Measurements from ENCODE around the gene HABP2.

HABP2 gene

DNA sequence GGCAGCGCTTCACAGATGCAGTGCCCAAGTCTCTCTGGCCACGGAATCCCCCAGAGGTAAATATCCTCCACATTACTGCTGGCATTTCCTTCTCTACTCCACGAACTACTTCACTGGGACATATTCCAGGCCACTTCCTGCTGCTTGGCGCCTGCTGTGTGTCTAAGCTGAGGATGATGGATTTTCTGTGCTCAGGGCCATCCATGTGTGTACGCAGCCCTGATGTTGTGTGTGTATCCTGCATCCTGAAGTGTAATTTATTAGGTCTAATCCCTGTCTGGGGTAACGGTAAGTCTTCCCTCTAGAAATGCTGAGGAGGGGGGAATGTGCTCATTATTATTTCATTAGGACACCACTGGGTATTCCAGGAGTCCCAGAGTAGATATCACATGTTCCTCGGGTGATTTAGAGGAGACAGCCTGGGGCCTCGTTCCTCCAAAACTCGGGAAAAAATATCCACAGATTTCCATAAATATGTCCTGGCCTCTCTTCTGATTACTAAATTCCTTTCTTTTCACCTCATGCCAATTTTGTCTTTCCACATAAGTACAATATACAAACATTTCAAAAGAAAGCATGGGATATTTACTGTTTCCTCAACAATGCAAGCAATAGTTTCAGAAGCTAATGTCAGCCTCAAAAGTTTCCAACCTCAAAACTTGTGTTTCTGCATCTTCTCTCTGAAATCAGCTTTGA is 25.5 kb upstream of the HABP2 start:
- DNase-seq = no peak

GRCh38 chr10:113528876-113529275 is 24.0 kb upstream of the HABP2 start:
- no peak for DNase-seq

DNA sequence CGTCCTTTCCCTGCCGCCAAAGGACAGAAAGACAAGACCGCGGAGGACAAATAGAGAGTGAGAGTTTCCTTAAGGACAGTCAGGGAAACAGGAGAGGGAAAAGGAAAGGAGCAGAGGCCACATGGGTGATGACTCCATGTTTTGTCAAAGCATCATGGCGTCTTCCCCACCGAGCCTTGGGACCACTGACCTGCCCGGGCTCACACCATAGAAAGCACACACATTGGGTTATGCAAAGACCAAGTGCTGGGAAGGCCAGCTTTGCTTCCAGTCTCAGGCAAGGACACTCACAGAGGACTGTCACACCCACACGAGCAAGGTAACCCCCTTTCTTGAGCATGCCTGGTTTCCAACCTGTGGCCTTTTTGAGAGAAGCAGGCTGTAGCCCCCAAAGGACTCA is 23.3 kb upstream of the HABP2 start:
- DNase-seq = no peak

- no peak for DNase-seq
Observed at GRCh38 chr10:113530476-113530875, 22.4 kb upstream of the HABP2 start.

- DNase-seq = no peak
Observed at GRCh38 chr10:113532724-113533123, 20.1 kb upstream of the HABP2 start.

DNA sequence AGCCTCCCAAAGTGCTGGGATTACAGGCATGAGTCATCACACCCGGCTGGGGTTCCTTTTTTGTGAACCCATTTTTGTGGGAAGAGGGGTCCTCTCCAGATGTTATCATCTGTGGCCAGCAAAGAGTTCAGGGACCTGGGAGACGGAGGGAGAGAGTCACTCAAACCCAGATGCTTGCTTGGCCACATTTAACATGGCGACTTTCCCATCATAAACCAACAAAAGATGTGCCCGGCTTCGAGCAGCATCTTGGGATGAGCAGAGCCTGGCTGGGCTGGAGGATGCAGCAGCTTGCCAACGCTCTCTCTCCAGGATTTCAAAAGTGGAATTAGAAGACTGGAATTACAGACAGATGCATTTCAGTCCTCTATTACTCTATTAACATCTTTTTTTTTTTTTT is 19.1 kb upstream of the HABP2 start:
- no peak for DNase-seq

DNA sequence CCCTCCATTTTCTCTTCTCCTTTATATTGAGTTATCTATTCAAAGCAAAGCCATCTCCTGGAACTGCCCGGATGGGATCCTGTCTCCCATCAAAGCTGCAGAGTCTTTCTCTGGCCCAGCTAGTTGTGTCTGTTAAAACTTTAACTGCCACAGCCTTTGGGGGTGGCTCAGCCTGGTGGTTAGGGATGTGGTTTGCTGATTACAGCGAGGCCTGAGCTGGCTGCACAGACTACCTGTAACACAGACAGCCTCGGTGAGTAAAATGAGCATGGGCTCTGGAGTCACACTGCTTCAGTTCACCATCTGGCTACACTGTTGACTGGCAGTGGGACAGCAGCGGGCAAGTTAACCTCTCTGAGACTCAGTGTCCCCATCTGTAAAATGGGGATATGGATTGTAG is 18.4 kb upstream of the HABP2 start:
- DNase-seq = no peak

- DNase-seq = no peak
Observed at GRCh38 chr10:113537672-113538071, 15.2 kb upstream of the HABP2 start.

GRCh38 chr10:113538151-113538550 is 14.7 kb upstream of the HABP2 start:
- no peak for DNase-seq

DNA sequence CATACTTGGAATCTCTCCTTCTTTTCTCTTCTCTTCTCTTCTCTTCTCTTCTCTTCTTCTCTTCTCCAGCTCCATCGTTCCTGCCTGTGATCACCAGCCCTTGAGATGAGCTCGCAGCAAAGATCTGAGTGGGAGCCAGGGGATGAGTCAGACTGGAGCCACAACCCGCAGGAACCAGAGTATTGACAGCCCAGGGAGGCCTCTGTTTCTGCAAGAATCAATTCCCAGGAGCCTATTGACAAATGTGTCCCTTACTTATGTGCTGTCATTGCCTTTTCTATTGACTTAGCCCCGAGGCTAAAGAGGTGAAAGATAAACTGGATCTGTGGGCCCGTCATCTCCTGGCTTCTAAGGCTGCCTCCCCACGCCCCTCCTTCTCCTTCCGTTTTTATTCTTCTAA is 13.1 kb upstream of the HABP2 start:
- DNase-seq = no peak

DNA sequence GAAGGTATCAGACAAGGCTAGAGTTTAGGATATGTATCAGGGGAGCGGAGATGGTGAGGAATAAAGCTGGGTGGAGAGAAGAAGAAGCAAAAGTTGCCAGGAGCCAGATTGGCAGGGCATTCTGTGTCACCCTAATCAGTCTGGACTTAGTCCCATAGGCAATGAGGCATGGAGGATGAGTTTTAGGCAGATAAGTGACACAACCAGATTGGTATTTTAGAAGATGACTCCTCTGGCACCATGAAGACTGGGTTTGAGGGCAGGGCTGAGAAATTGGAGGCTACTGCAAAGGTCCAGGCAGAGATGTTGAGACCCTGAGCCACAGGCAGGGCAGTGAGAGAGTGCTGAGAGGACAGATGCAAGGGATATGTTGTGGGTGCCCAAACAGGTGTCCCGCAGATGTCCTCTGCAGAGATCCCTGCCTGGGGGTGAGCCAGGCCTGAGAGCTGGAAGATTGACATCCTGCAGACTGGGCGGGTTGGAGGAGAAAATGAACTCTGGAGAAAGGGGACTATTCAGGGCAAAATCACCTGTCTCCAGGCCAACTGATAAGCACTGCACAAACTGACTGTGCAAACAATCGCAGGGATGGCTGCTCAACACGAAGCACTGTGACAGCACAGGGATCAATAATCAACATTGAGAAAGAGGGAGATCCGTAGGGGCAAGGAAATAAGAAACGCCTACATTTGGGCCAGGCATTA is 11.9 kb upstream of the HABP2 start:
- DNase-seq = no peak

DNA sequence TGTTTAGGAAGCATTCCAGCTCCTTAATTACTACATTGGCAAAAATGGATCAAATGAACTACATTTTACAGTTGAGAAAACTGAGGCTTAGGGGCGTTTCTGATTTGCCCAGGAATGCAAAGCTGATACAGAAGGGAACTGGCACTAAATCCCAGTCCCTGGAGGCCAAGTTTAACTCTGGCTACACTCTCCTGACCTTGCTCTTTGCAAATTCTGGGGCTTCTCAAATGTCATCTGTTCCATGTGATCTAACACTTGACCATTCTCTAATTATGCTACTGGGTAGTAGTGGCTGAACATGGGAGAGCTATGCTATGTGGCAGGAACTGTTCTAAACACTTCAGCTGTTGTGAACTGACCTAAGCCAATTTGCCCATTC is 11.3 kb upstream of the HABP2 start:
- DNase-seq = no peak

- no peak for DNase-seq
Observed at GRCh38 chr10:113543107-113543955, 9.5 kb upstream of the HABP2 start.

DNA sequence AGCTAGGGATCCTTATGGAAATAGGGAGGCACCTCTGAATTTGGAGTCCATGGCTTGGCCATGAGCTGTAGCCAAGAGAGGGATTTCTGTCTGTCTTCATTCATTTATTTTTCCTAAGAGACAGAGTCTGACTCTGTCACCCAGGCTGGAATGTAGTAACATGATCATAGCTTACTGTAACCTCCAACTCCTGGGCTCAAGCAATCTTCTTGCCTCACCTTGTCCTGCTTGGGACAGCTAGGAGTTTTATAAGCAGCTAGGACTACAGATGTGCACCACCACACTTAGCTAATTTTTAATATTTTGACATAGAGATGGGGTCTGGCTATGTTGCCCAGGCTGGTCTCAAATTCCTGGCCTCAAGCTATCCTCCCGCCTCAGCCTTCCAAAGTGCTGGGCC is 8.5 kb upstream of the HABP2 start:
- DNase-seq = no peak

- no peak for DNase-seq
Observed at GRCh38 chr10:113547426-113547825, 5.4 kb upstream of the HABP2 start.

DNA sequence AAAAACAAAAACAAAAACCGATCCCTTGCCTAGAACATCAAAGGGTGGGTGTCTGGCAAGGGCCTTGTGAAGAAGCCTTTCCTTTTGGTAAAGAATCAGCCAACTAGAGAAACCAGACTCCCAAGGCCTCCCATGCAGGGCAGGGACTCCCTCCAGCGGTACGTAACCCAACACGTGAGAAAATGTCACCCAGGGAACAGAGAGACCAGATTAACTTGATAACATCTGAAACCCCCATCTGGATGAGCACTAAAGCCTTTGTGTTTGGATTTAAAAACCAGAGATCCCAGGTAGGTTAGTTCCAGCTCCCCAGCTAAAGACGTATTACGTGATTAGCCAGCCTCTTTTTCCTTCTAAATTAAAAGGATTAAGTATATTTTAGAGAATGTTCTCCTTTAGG is 3.0 kb upstream of the HABP2 start:
- DNase-seq = no peak

DNA sequence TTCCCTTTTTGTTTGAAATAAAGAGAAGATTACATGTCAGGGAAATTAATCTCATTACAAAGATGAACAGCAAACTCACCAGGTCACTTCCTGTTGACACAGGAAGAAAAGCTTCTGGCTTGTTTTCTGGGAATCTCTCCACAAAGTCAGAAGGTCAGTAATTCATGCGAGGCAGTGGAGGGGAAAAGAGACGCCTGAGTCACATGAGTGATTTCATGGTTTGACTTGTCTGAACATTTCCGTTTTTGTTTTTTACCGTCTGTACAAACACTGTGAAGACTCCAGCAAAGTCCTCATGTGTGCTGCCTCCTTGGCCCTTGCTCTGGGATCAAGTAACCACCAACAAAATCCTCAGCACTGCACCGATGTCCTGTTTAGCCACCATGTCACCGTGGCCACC is 2.5 kb upstream of the HABP2 start:
- DNase-seq = no peak

- no peak for DNase-seq
Observed at GRCh38 chr10:113552014-113552413, 839 bp upstream of the HABP2 start.

DNA sequence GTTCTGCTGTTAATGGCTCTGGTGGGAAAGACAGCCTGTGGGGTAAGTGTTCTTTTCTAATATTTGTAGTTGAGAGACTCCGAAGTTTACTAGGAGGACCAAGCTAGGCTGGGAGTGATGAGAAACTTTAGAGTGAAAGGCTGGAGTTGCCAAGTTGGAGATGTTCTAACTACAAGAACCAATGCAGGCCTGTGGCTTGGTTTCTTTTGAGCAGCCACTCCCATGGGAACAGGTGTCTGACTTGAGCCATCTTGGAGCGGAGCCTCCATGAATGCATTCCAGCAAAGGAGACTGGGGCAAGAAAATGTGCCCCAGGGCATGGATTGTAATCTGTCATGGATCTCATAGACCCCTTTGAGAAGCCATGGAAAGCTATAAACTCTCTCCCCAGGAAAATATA is 296 bp downstream of the HABP2 start:
- no peak for DNase-seq

GRCh38 chr10:113554214-113554613 is 1.4 kb downstream of the HABP2 start:
- DNase-seq = no peak

- no peak for DNase-seq
Observed at GRCh38 chr10:113555245-113555644, 2.4 kb downstream of the HABP2 start.

DNA sequence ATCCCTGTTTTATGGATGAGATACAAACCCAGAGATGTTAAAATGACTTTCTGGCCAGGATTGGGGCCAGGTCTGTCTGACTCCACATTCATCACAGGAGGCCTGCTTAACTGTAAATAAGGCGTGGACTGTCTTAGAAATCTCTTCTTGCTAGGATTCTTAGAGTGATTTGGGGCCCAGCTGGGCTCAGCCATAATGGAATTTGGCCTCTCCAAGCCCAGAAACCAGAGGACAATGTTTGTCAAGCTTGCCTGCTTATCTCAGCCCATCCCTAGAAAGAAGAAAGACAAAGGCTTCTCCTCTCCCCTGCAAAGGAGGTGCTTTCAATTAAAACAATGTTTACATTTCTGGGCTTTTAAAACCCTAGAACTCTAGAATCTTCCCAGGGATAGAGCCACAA is 2.9 kb downstream of the HABP2 start:
- DNase-seq = no peak

DNA sequence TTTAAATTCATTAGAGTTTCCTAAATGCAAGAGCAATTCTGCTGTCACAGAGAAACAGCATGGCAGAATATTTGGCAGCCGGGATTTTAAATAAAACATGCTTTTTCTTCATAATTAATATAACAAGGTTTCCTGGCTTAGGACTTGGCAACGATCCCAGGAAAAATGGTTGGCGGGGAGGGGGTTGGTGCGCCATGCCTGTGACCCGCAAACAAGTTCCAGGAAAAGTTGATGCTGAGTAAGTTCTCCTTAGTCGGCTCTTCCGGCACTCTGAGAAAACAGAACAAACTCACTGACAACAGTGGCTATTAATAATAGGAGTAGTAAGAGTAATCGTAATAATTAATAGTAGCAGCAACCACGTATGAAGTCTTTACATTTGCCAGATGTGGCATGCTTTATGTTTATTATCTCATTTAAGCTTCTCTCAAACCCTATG is 4.6 kb downstream of the HABP2 start:
- no peak for DNase-seq

GRCh38 chr10:113557903-113558321 is 5.1 kb downstream of the HABP2 start:
- DNase-seq = no peak
